ENCODE results near the gene NUDT15.

- no peak for TF ChIP-seq CTCF (IDR thresholded peaks at IDR 0.05)
- no peak for TF ChIP-seq EP300 (IDR thresholded peaks at IDR 0.05)
- no peak for TF ChIP-seq POLR2AphosphoS5 (IDR thresholded peaks at IDR 0.05)
- no peak for TF ChIP-seq POLR2A (IDR thresholded peaks at IDR 0.05; ENCODE audit: low read depth)
These were observed 28.9 kb downstream of the NUDT15 start for GRCh38 chr13:48066310-48066989.

Measured in esophagus muscularis mucosa (tissue), 4 donors.